ENCODE measurements around the gene GUCY2C.

- TF ChIP-seq CTCF (conservative IDR thresholded peaks at IDR 0.05) = no peak
- TF ChIP-seq ZFX (IDR thresholded peaks at IDR 0.05) = no peak
Observed at GRCh38 chr12:14651371-14651770, 45.0 kb downstream of the GUCY2C start.

Data from C4-2B (cell line).